OCI-LY1 (cell line): ENCODE results near the gene SDCCAG8.

ENCODE experiments used
- EZH2 ChIP-seq: fragments of 200-600 bp; sonication (generic), shearing (Covaris generic); IDR thresholded peaks from 2 replicates; pipeline ENCODE4 v1.8.0; 2017; ENCODE audit warnings: borderline replicate concordance, mixed run types, mild to moderate bottlenecking, antibody characterized with exemption, low read length, moderate library complexity, mixed read lengths
- TF ChIP-seq, protein P1 (sequence below): fragments of 200-600 bp; sonication (generic), shearing (Covaris generic); IDR thresholded peaks from 2 replicates; pipeline ENCODE4 v1.5.1; 2017; ENCODE audit warnings: mild to moderate bottlenecking, antibody characterized with exemption, low read length, moderate library complexity, mixed read lengths

DNA sequence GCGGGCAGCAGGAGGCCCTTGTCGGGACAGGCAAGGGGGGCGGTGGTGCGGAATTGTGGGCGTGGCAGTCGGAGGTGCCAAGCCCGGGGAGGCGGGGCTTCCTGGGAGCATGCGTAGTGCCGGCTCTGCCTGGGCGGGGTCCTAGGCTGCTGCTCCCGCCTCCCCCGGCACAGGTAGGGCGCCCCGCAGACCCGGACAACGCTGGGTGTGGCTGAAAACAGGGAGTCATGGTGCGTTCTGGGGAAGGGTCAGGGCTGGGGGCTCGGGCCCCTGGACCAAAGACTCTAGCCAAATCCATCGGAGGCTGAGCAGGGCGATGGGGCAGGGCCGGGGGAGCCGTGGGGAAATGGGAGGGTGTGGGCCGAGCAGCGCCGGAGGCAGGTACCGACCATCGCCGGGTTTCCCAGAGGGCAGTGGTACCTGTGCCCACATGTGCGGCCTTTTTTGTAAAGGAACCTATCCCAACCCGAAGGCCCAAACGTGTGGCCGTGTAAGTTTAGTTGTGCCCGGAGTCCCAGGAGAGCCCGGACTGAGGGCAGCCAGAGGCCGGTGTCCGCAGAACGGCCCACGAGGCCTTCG lies 231.9 kb downstream of the SDCCAG8 start:
- TF ChIP-seq EZH2: no peak
- TF ChIP-seq, protein P1, sequence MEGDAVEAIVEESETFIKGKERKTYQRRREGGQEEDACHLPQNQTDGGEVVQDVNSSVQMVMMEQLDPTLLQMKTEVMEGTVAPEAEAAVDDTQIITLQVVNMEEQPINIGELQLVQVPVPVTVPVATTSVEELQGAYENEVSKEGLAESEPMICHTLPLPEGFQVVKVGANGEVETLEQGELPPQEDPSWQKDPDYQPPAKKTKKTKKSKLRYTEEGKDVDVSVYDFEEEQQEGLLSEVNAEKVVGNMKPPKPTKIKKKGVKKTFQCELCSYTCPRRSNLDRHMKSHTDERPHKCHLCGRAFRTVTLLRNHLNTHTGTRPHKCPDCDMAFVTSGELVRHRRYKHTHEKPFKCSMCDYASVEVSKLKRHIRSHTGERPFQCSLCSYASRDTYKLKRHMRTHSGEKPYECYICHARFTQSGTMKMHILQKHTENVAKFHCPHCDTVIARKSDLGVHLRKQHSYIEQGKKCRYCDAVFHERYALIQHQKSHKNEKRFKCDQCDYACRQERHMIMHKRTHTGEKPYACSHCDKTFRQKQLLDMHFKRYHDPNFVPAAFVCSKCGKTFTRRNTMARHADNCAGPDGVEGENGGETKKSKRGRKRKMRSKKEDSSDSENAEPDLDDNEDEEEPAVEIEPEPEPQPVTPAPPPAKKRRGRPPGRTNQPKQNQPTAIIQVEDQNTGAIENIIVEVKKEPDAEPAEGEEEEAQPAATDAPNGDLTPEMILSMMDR: no peak
